AG09319 (cell line): ENCODE results near the gene DGAT2L6.
"Not testable (repeated sequence)": the region's sequence is repeated elsewhere in the genome, so short reads cannot be mapped to it uniquely, and the experiment has no call there.

Experiments
- DNase-seq: peaks from one replicate; pipeline ENCODE4 v3.0.0-alpha.2; 2010; ENCODE audit warnings: low read depth; ENCODE audit errors: extremely low read depth
- CTCF ChIP-seq: IDR thresholded peaks from 2 replicates; pipeline ENCODE4 v1.5.1; 2011; ENCODE audit warnings: low read depth, mild to moderate bottlenecking, inconsistent platforms, low read length, moderate library complexity

The DGAT2L6 gene

GRCh38 chrX:70190225-70190624 lies 12.9 kb downstream of the DGAT2L6 start:
- TF ChIP-seq CTCF, result no peak
- DNase-seq, result no peak

- DNase-seq, result peak; percentile 7
- peak; percentile 56 for TF ChIP-seq CTCF
Measured at GRCh38 chrX:70196961-70197720, 19.9 kb downstream of the DGAT2L6 start.

DNA sequence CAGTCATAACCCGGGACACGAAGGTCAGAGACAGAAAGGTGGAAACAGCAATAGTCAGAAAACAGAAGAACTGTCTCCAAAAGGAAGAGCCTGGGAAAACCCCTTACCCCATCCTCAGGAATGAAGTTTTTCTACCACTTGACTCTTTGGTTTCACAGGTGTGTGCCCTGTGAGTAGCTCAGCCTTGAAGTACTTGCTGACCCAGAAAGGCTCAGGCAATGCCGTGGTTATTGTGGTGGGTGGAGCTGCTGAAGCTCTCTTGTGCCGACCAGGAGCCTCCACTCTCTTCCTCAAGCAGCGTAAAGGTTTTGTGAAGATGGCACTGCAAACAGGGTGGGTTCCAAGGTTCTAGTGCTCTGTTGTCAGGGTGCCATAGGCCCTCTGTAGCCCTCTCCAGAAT lies 24.4 kb downstream of the DGAT2L6 start:
- no peak for DNase-seq
- no peak for TF ChIP-seq CTCF

DNA sequence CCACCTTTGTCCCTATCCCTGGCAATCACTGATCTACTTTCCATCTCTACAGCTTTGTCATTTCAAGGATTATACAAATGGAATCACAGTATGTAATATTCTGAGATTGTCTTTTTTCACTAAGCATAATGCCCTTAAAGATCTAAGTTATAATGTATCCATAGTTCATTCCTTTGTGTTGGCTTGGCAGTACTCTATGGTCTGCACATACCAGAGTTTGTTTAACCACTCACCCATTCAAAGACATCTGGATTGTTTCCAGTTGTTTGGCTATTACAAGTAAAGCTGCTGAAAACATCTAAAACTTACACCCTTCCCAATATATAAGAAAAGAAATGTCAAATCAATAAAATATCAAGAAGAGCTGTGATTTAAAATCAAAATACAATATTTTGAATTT lies 31.2 kb downstream of the DGAT2L6 start:
- TF ChIP-seq CTCF, result no peak
- DNase-seq, result no peak

- DNase-seq, result not testable (repeated sequence)
Measured at GRCh38 chrX:70209570-70209969, 32.3 kb downstream of the DGAT2L6 start.

- no peak for TF ChIP-seq CTCF
- no peak for DNase-seq
Measured at GRCh38 chrX:70219938-70220764, 42.9 kb downstream of the DGAT2L6 start.

GRCh38 chrX:70226048-70226447 lies 48.8 kb downstream of the DGAT2L6 start:
- no peak for DNase-seq
- no peak for TF ChIP-seq CTCF

GRCh38 chrX:70226687-70227086 lies 49.4 kb downstream of the DGAT2L6 start:
- DNase-seq, result no peak
- TF ChIP-seq CTCF, result no peak
